Smooth muscle cell (in vitro differentiated cells): Measurements from ENCODE around the gene GPN1. TPM values are rescaled to one million over a fixed set of nuclear protein-coding genes. Genes with fewer than 3 reads are reported as not detected.

Source experiments
- DNase-seq: peaks from one replicate; lab custom pipeline; 2025; ENCODE audit not compliant: unreplicated experiment; lab: John Stamatoyannopoulos, UW
- H2AFZ ChIP-seq: fragments of 200-600 bp; sonication (generic); 2 replicates; pipeline ENCODE4 v1.6.0; 2016; ENCODE audit warnings: antibody characterized with exemption, low read depth, mild to moderate bottlenecking
- H3F3A ChIP-seq: fragments of 200-600 bp; sonication (generic); 2 replicates; pipeline ENCODE4 v1.6.0; 2017; ENCODE audit warnings: antibody characterized with exemption, low read depth
- H3K27ac ChIP-seq: fragments of 200-600 bp; sonication (generic); 2 replicates; pipeline ENCODE4 v1.5.1; 2016; ENCODE audit warnings: low read depth, mild to moderate bottlenecking
- H3K27me3 ChIP-seq: fragments of 200-600 bp; sonication (generic); 2 replicates; pipeline ENCODE4 v1.6.1; 2016; ENCODE audit warnings: low read depth, mild to moderate bottlenecking
- H3K36me3 ChIP-seq: fragments of 200-600 bp; sonication (generic); 2 replicates; pipeline ENCODE4 v1.5.1; 2016; ENCODE audit warnings: low read depth
- H3K4me1 ChIP-seq: fragments of 200-600 bp; sonication (generic); 2 replicates; pipeline ENCODE4 v1.5.1; 2016; ENCODE audit warnings: low read depth
- H3K4me2 ChIP-seq: fragments of 200-600 bp; sonication (generic); 2 replicates; pipeline ENCODE4 v1.6.0; 2016; ENCODE audit warnings: mild to moderate bottlenecking
- H3K4me3 ChIP-seq: fragments of 200-600 bp; sonication (generic); 2 replicates; pipeline ENCODE4 v1.5.1; 2016; ENCODE audit warnings: mild to moderate bottlenecking
- H3K79me2 ChIP-seq: fragments of 200-600 bp; sonication (generic); 2 replicates; pipeline ENCODE4 v1.6.0; 2016; ENCODE audit warnings: low read depth, mild to moderate bottlenecking
- H3K9ac ChIP-seq: fragments of 200-600 bp; sonication (generic); 2 replicates; pipeline ENCODE4 v1.6.0; 2016; ENCODE audit warnings: low read depth
- H3K9me3 ChIP-seq: fragments of 200-600 bp; sonication (generic); replicated peaks from 2 replicates; pipeline ENCODE4 v1.5.1; 2016; ENCODE audit warnings: low read depth
- H4K20me1 ChIP-seq: fragments of 200-600 bp; sonication (generic); 2 replicates; pipeline ENCODE4 v1.6.0; 2016; ENCODE audit warnings: low read depth
- CTCF ChIP-seq: fragments of 200-600 bp; sonication (generic); IDR thresholded peaks from 2 replicates; pipeline ENCODE4 v1.5.1; 2017; ENCODE audit warnings: borderline replicate concordance, mild to moderate bottlenecking, antibody characterized with exemption; ENCODE audit not compliant: insufficient read depth, poor library complexity, severe bottlenecking
- WGBS: methylation state at CpG from one replicate; pipeline ENCODE4 v1.1.7; 2016; ENCODE audit warnings: low lambda C conversion rate; 5-methylcytosine and 5-hydroxymethylcytosine counted together
- polyA plus RNA-seq: library from polyadenylated mRNA; unstranded; fragments of >200 nt; fragmentation: Nextera tagmentation; extraction: Ambion mirVana; gene quantifications from 2 replicates; pipeline ENCODE4 v1.2.1, GENCODE V29; 2016
- total RNA-seq: library from RNA; depleted of rRNA; stranded (reverse); fragments of >200 nt; gene quantifications from 2 replicates; pipeline ENCODE4 v1.2.3, GENCODE V29; 2014

The GPN1 gene
- total and polyA plus RNA-seq, 2 experiments from 2014 or later = 39.0 to 54.0 TPM

- H4K20me1 ChIP-seq = no peaks in the 10 kb centered on the region
- H3K4me2 ChIP-seq = no peak overlapping the region
- DNase-seq = no peak
- peaks cover 12% of the 10 kb centered on the region for H3K36me3 ChIP-seq
- H3K27ac ChIP-seq = no peak overlapping the region
- H3K9me3 ChIP-seq = no peaks in the 10 kb centered on the region
- no peak overlapping the region for H3K4me3 ChIP-seq
- no peaks in the 10 kb centered on the region for H3K27me3 ChIP-seq
- peaks cover 27% of the 10 kb centered on the region for H3K79me2 ChIP-seq
- WGBS = 97% methylated on average over 1 of the region's 1 CpG
- no peak overlapping the region for H3K9ac ChIP-seq
- H2AFZ ChIP-seq = no peak overlapping the region
- peaks cover 18% of the 10 kb centered on the region for H3K4me1 ChIP-seq
- H3F3A ChIP-seq = no peaks in the 10 kb centered on the region
- no peak for TF ChIP-seq CTCF
Measured at GRCh38 chr2:27667446-27667845, 38.6 kb downstream of the GPN1 start.

GRCh38 chr2:27671235-27671634 lies 42.4 kb downstream of the GPN1 start:
- Histone ChIP-seq H3K36me3 (peaks cover 16% of the 10 kb centered on the region), H3K27ac (no peak overlapping the region), H3K9ac (no peak overlapping the region), H3K9me3 (no peaks in the 10 kb centered on the region), H2AFZ (no peak overlapping the region), H3K79me2 (no peaks in the 10 kb centered on the region), H3K27me3 (no peaks in the 10 kb centered on the region), H3K4me2 (no peak overlapping the region), H4K20me1 (no peaks in the 10 kb centered on the region), H3F3A (no peaks in the 10 kb centered on the region), H3K4me1 (no peaks in the 10 kb centered on the region), H3K4me3 (no peak overlapping the region)
- no peak for DNase-seq
- WGBS = 97% methylated on average over 4 of the region's 4 CpGs
- TF ChIP-seq CTCF = no peak

- no peak for TF ChIP-seq CTCF
- Histone ChIP-seq H3K4me2 (no peak overlapping the region), H3K9ac (no peak overlapping the region), H3K4me1 (no peaks in the 10 kb centered on the region), H3K79me2 (no peaks in the 10 kb centered on the region), H3F3A (no peaks in the 10 kb centered on the region), H2AFZ (no peak overlapping the region), H4K20me1 (no peaks in the 10 kb centered on the region), H3K27me3 (no peaks in the 10 kb centered on the region), H3K27ac (no peak overlapping the region), H3K4me3 (no peak overlapping the region), H3K36me3 (peaks cover 24% of the 10 kb centered on the region), H3K9me3 (no peaks in the 10 kb centered on the region)
- 84% methylated on average over 5 of the region's 5 CpGs for WGBS
- DNase-seq = no peak
Measured at GRCh38 chr2:27672723-27673486, 44.1 kb downstream of the GPN1 start.

- no peak overlapping the region for H3K4me2 ChIP-seq
Measured at GRCh38 chr2:27680571-27680970, 51.7 kb downstream of the GPN1 start.

More at GRCh38 chr2:27680571-27680970, 51.7 kb downstream of the GPN1 start:
- Histone ChIP-seq H4K20me1 (no peaks in the 10 kb centered on the region), H3K4me1 (peaks cover 4% of the 10 kb centered on the region), H3K36me3 (peaks cover 24% of the 10 kb centered on the region), H3K27ac (peak overlapping the region; percentile 93), H3K4me3 (no peak overlapping the region), H2AFZ (no peak overlapping the region), H3F3A (peaks cover 16% of the 10 kb centered on the region), H3K27me3 (no peaks in the 10 kb centered on the region), H3K9me3 (no peaks in the 10 kb centered on the region), H3K9ac (no peak overlapping the region), H3K79me2 (no peaks in the 10 kb centered on the region)
- DNase-seq = no peak
- 93% methylated on average over 2 of the region's 2 CpGs for WGBS
- TF ChIP-seq CTCF = no peak
